HepG2 (cell line): Measurements from ENCODE around the gene PLRG1. TPM values are rescaled to one million over a fixed set of nuclear protein-coding genes. Genes with fewer than 3 reads are reported as not detected.

ENCODE experiments used
- FOXA3 ChIP-seq: IDR thresholded peaks from 2 replicates; pipeline ENCODE4 v1.6.1; 2016; ENCODE audit warnings: missing genetic modification reagents, missing compliant biosample characterization
- KLF9 ChIP-seq: IDR thresholded peaks from 2 replicates; pipeline ENCODE4 v1.6.1; 2016; ENCODE audit warnings: low read depth
- KMT2B ChIP-seq: IDR thresholded peaks from 2 replicates; pipeline ENCODE4 v1.6.1; 2016; ENCODE audit warnings: missing genetic modification reagents, missing compliant biosample characterization
- NR2F1 ChIP-seq, 2 experiments: fragments of 450-650 bp in 1 of 2; formaldehyde crosslinking in 1 of 2; IDR thresholded peaks; 2 replicates each; pipeline versions ENCODE4 v1.5.0 to v1.6.1; 2016 to 2020; ENCODE audit warnings: mild to moderate bottlenecking in 1 of 2, missing compliant biosample characterization in 1 of 2, missing genetic modification reagents in 1 of 2, moderate library complexity in 1 of 2
- PHF21A ChIP-seq: sonication (generic); formaldehyde crosslinking; IDR thresholded peaks from 2 replicates; pipeline ENCODE4 v1.5.0; 2020; ENCODE audit warnings: mild to moderate bottlenecking, missing genetic modification reagents
- RAD21 ChIP-seq: fragments of 450-650 bp; formaldehyde crosslinking; IDR thresholded peaks from 2 replicates; pipeline ENCODE4 v1.5.0; 2020; ENCODE audit warnings: mild to moderate bottlenecking
- SMARCC2 ChIP-seq: fragments of 450-650 bp; IDR thresholded peaks from 2 replicates; pipeline ENCODE4 v1.6.1; 2017; ENCODE audit warnings: antibody characterized with exemption, mild to moderate bottlenecking
- TOE1 ChIP-seq: sonication (generic); formaldehyde crosslinking; IDR thresholded peaks from 2 replicates; pipeline ENCODE4 v1.4.0; 2020; ENCODE audit warnings: mild to moderate bottlenecking, missing genetic modification reagents
- ZNF12 ChIP-seq: sonication (generic); formaldehyde crosslinking; IDR thresholded peaks from 2 replicates; pipeline ENCODE4 v1.5.0; 2020; ENCODE audit warnings: missing genetic modification reagents
- ZNF34 ChIP-seq: sonication (generic); formaldehyde crosslinking; IDR thresholded peaks from 2 replicates; pipeline ENCODE4 v1.4.0; 2020; ENCODE audit warnings: mild to moderate bottlenecking, missing genetic modification reagents, borderline replicate concordance
- ZNF431 ChIP-seq: sonication (generic); formaldehyde crosslinking; IDR thresholded peaks from 2 replicates; pipeline ENCODE4 v1.9.0; 2022; ENCODE audit warnings: missing genetic modification reagents, low read depth, mild to moderate bottlenecking, borderline replicate concordance
- ZNF781 ChIP-seq: sonication (generic); formaldehyde crosslinking; IDR thresholded peaks from 2 replicates; pipeline ENCODE4 v1.5.1; 2020; ENCODE audit warnings: borderline replicate concordance, mild to moderate bottlenecking, missing genetic modification reagents; ENCODE audit errors: not compliant biosample characterization
- polyA plus RNA-seq, 8 experiments: library from polyadenylated mRNA; depleted of rRNA in 3 of 8; stranded (reverse) in 7 of 8; unstranded in 1 of 8; fragments of >200 nt; fragmentation: Illumina TruSeq in 4 of 8; extraction: Trizol in 4 of 8; gene quantifications; 2 replicates each; pipeline versions ENCODE4 v1.2.1 to v1.2.3, GENCODE V29; 2011 to 2016; ENCODE audit warnings: low read depth in 4 of 8, missing spikeins in 1 of 8, mixed read lengths in 1 of 8; ENCODE audit not compliant: insufficient read depth in 1 of 8
- total RNA-seq, 5 experiments: library from RNA; depleted of rRNA; stranded (reverse); fragments of >200 nt; fragmentation: Illumina TruSeq; extraction: Trizol; gene quantifications; 2 replicates each; pipeline ENCODE4 v1.2.3, GENCODE V29; 2016; ENCODE audit warnings: low read depth in 1 of 5
- TF ChIP-seq, protein P1 (sequence below): sonication (generic); formaldehyde crosslinking; IDR thresholded peaks from 2 replicates; pipeline ENCODE4 v1.4.0; 2020; ENCODE audit warnings: mild to moderate bottlenecking, missing genetic modification reagents
- TF ChIP-seq, protein P2 (sequence below): IDR thresholded peaks from 2 replicates; pipeline ENCODE4 v1.6.1; 2018; ENCODE audit warnings: missing genetic modification reagents, mild to moderate bottlenecking, missing compliant biosample characterization
- TF ChIP-seq, protein P3 (sequence below): IDR thresholded peaks from 2 replicates; pipeline ENCODE4 v1.6.1; 2016; ENCODE audit warnings: low read depth, control low read depth
- TF ChIP-seq, protein P4 (sequence below): sonication (generic); formaldehyde crosslinking; IDR thresholded peaks from 2 replicates; pipeline ENCODE4 v1.5.1; 2020; ENCODE audit warnings: mild to moderate bottlenecking, missing genetic modification reagents, moderate library complexity
- TF ChIP-seq, protein P5 (sequence below): sonication (generic); formaldehyde crosslinking; IDR thresholded peaks from 2 replicates; pipeline ENCODE4 v1.8.1; 2023; ENCODE audit warnings: mild to moderate bottlenecking, inconsistent platforms, moderate library complexity, missing genetic modification reagents, borderline replicate concordance

Gene PLRG1
- total and polyA plus RNA-seq, 2 of the 13 experiments (the other 11 are each of a cell fraction or from before 2014, with no cell fraction given): 77.3 to 110 TPM

DNA sequence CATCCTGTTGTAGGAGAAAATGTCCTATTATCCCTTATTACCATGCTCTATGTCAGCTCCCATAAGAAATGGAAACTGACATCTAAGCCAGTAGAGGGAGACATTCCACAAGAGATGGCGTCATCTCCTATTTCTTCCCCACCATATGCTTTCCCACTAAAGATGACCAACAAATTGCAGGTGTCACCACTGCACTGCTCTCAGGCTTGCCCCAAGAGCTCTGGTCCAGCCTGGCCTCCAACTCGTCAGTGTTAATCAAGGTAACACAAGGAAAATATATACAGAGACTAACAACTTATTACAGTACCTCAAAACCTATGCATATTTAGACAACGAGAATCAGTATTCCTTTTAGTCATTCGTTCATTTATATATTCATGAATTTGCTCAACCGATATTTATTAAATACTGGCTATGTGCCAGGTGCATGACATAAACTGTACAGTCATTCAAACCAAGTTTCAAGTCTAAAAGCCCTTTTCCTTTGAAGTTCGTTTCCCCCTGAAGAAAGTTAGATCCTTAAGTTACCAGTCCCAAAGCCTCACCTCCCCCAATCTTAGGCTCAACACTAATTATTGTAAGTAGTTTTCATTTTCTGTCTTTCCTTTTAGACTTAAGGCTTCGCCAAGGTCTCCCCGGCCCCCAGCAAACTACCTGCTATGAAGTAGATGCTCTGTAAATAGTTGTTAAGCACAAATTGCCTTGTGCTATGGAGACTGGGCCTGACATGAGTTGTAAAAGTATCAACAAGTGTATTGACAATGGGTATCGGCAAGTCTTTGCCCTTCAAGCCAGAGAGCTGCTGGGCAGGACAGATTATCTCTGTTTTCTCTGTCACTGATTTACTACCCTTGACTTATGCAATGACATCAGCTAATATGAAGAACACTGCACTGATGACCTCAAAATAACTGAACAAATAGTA, 9.6 kb upstream of the PLRG1 start (continued):
- TF ChIP-seq, protein P1, sequence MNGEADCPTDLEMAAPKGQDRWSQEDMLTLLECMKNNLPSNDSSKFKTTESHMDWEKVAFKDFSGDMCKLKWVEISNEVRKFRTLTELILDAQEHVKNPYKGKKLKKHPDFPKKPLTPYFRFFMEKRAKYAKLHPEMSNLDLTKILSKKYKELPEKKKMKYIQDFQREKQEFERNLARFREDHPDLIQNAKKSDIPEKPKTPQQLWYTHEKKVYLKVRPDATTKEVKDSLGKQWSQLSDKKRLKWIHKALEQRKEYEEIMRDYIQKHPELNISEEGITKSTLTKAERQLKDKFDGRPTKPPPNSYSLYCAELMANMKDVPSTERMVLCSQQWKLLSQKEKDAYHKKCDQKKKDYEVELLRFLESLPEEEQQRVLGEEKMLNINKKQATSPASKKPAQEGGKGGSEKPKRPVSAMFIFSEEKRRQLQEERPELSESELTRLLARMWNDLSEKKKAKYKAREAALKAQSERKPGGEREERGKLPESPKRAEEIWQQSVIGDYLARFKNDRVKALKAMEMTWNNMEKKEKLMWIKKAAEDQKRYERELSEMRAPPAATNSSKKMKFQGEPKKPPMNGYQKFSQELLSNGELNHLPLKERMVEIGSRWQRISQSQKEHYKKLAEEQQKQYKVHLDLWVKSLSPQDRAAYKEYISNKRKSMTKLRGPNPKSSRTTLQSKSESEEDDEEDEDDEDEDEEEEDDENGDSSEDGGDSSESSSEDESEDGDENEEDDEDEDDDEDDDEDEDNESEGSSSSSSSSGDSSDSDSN (CRISPR knock-in tag): peak; percentile 38; the same call in 1 of the 2 replicates
- TF ChIP-seq, protein P2, sequence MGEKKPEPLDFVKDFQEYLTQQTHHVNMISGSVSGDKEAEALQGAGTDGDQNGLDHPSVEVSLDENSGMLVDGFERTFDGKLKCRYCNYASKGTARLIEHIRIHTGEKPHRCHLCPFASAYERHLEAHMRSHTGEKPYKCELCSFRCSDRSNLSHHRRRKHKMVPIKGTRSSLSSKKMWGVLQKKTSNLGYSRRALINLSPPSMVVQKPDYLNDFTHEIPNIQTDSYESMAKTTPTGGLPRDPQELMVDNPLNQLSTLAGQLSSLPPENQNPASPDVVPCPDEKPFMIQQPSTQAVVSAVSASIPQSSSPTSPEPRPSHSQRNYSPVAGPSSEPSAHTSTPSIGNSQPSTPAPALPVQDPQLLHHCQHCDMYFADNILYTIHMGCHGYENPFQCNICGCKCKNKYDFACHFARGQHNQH: peak; percentile 85; the same call in 1 of the 2 replicates
- no peak; the same call in 1 of the 2 replicates for TF ChIP-seq ZNF431
- no peak for TF ChIP-seq SMARCC2
- TF ChIP-seq, protein P3, sequence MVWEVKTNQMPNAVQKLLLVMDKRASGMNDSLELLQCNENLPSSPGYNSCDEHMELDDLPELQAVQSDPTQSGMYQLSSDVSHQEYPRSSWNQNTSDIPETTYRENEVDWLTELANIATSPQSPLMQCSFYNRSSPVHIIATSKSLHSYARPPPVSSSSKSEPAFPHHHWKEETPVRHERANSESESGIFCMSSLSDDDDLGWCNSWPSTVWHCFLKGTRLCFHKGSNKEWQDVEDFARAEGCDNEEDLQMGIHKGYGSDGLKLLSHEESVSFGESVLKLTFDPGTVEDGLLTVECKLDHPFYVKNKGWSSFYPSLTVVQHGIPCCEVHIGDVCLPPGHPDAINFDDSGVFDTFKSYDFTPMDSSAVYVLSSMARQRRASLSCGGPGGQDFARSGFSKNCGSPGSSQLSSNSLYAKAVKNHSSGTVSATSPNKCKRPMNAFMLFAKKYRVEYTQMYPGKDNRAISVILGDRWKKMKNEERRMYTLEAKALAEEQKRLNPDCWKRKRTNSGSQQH: no peak
- TF ChIP-seq, protein P4, sequence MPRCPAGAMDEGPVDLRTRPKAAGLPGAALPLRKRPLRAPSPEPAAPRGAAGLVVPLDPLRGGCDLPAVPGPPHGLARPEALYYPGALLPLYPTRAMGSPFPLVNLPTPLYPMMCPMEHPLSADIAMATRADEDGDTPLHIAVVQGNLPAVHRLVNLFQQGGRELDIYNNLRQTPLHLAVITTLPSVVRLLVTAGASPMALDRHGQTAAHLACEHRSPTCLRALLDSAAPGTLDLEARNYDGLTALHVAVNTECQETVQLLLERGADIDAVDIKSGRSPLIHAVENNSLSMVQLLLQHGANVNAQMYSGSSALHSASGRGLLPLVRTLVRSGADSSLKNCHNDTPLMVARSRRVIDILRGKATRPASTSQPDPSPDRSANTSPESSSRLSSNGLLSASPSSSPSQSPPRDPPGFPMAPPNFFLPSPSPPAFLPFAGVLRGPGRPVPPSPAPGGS (CRISPR knock-in tag): no peak
- TF ChIP-seq TOE1: no peak
- no peak for TF ChIP-seq KLF9 (CRISPR knock-in tag)
- TF ChIP-seq PHF21A (CRISPR knock-in tag): peak; percentile 80; the same call in 1 of the 2 replicates
- TF ChIP-seq RAD21 (CRISPR knock-in tag): peak; percentile 96
- TF ChIP-seq NR2F1 (CRISPR knock-in tag; IDR thresholded peaks at IDR 0.05): peak; percentile 67 to 77; a peak in 3 of 4 replicates
- peak; percentile 12; the same call in 1 of the 2 replicates for TF ChIP-seq KMT2B (CRISPR knock-in tag)
- TF ChIP-seq, protein P5, sequence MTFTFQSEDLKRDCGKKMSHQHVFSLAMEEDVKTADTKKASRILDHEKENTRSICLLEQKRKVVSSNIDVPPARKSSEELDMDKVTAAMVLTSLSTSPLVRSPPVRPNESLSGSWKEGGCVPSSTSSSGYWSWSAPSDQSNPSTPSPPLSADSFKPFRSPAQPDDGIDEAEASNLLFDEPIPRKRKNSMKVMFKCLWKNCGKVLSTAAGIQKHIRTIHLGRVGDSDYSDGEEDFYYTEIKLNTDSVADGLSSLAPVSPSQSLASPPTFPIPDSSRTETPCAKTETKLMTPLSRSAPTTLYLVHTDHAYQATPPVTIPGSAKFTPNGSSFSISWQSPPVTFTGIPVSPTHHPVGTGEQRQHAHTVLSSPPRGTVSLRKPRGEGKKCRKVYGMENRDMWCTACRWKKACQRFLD: no peak
- no peak for TF ChIP-seq ZNF781 (CRISPR knock-in tag)
- peak; percentile 99 for TF ChIP-seq FOXA3 (CRISPR knock-in tag)
- TF ChIP-seq ZNF12: peak; percentile 68; the same call in 1 of the 2 replicates
- no peak for TF ChIP-seq ZNF34 (CRISPR knock-in tag)
